HG03135 (cell line): ENCODE measurements around the gene LYPLA2.
"Not testable (repeated sequence)": the region's sequence is repeated elsewhere in the genome, so short reads cannot be mapped to it uniquely, and the experiment has no call there.

Experiments
- ATAC-seq: cut with Tn5 transposase; IDR thresholded peaks from one replicate; pipeline ENCODE4 v1.9.1; 2021; ENCODE audit warnings: mild to moderate bottlenecking, moderate library complexity; ENCODE audit not compliant: unreplicated experiment

Gene LYPLA2

DNA sequence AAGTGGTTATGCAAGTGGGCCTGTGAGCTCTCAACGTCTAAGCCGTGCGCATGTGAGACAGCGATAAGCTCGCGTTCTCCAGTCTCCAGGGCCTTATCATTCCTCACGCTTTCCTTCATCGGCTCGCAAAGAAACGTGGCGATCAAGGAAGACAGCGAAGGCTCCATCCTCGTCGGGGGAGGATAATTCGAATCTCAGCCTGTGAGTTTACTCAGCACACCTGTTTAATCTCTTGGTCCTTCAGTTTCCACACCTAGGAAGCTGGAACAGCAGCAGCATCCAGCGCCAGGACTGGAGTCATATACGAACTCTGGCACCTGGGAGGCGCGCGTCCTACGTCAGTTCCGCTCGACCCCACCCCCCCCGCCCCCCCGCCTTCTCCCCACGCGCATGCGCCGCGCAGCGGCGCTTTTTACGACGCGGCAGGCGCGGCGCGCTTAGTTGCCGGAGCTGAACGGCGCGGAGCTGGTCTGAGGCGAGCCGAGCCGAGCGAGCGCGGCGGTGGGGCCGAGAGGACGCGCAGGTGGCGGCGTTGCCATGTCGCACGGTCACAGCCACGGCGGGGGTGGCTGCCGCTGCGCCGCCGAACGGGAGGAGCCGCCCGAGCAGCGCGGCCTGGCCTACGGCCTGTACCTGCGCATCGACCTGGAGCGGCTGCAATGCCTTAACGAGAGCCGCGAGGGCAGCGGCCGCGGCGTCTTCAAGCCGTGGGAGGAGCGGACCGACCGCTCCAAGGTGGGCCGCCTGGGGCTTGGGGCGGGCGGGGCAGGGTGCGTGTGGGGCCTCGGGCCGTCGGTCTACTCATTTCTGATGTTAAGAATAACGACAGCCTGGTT, 12.7 kb upstream of the LYPLA2 start, which contains the start of gene PITHD1:
Gene PITHD1, plus strand, starts transcription at position 440 of the 836 bp plus-strand sequence. Its CDS starts 98 bp downstream, at position 538.
- ATAC-seq = peak; percentile 80

GRCh38 chr1:23779826-23780371, 11.0 kb upstream of the LYPLA2 start:
- ATAC-seq = no peak

DNA sequence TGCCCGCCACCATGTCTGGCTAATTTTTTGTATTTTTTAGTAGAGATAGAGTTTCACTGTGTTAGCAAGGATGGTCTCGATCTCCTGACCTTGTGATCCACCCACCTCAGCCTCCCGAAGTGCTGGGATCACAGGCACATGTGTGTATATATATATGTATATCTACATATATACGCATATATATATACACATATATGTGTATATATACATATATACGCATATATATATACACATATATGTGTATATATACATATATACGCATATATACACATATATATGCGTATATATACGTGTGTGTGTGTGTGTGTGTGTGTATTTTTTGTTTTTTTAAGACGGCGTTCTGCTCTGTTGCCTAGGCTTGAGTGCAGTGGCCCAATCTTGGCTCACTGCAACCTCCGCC, 7.8 kb upstream of the LYPLA2 start:
- not testable (repeated sequence) for ATAC-seq

GRCh38 chr1:23784846-23785245, 6.1 kb upstream of the LYPLA2 start:
- ATAC-seq = no peak

DNA sequence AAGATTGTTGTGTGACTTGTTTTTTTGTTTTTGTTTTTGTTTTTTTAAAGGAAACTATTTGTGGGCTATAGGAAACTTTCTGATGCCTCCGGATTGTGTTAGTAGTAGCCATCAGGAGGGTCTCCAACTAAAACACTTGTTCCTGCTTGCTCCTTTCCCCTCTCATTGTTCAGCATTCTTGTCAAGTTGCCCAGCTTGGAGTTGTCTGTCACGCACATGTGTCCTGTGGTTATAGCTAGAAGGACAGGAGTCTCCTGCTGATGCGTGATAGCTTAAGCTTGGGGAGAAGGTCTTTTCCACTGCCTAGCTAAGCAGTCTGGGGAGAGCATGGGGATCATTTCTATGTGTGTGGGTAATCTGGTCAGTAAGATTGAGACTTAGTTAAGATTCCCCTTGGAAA, 3.2 kb upstream of the LYPLA2 start:
- no peak for ATAC-seq

GRCh38 chr1:23788695-23789094, 2.2 kb upstream of the LYPLA2 start:
- no peak for ATAC-seq

DNA sequence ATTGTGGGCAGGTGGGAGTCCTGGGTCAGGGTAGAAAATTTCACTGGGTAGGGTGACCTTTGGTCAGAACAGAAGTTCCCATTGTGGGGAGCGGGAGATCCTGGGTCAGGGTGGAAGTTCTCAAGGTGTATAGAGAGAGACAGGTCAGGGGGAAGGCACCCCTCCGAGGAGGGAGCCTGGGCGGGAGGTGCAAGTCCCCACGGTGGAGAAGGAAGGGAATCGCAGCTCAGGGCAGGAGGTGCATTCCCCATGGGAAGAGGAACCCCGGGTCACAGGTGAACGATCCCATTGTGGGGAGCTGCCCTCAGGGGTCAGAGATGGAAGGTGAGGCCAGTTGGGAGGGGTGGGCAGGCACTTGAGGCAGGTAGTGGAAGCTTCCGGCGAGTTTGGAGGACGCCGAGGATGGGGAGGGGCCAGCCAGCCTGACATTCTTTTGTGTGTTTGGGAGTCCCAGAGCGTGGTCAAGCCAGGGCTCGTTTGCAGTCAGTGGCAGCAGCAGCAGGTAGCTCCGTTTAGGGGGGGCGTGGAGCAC, 637 bp downstream of the LYPLA2 start:
- no peak for ATAC-seq

GRCh38 chr1:23792151-23792945, 1.4 kb downstream of the LYPLA2 start:
- ATAC-seq = no peak

DNA sequence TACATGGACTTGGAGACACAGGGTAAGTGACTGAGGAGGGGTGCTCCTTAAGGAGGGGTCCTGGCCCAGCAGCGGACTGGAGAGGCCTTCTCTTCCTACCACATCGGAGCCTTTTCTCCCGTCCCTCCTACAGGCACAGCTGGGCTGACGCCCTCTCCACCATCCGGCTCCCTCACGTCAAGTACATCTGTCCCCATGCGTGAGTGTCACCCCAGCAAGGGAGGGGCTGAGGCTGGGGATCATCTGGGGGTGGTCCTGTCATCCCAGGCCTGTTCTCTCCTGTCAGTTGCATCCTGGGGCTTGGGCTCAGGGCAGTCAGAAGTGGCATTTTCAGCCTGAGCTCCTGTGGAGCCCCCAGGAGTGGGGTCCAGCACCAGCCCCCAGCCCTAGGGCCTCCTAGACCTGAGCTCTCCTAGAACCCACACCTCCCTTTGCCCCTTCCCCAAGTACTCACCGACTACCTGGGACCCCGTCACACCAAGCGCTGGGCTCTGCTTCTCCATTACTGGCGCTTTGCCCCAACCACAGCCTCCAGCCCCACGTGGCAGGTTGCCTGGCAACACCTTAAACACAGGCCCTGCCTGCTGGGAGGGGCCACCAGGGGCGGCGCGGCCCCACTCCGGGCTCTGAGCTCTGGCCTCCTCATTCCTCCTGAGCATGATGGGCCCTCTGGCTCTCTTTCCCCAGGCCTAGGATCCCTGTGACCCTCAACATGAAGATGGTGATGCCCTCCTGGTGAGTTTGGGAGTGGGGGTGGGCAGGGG, 2.3 kb downstream of the LYPLA2 start:
- no peak for ATAC-seq

GRCh38 chr1:23793861-23794731, 3.2 kb downstream of the LYPLA2 start:
- ATAC-seq = no peak

- not testable (repeated sequence) for ATAC-seq
Measured at GRCh38 chr1:23794732-23795182, 3.8 kb downstream of the LYPLA2 start.

DNA sequence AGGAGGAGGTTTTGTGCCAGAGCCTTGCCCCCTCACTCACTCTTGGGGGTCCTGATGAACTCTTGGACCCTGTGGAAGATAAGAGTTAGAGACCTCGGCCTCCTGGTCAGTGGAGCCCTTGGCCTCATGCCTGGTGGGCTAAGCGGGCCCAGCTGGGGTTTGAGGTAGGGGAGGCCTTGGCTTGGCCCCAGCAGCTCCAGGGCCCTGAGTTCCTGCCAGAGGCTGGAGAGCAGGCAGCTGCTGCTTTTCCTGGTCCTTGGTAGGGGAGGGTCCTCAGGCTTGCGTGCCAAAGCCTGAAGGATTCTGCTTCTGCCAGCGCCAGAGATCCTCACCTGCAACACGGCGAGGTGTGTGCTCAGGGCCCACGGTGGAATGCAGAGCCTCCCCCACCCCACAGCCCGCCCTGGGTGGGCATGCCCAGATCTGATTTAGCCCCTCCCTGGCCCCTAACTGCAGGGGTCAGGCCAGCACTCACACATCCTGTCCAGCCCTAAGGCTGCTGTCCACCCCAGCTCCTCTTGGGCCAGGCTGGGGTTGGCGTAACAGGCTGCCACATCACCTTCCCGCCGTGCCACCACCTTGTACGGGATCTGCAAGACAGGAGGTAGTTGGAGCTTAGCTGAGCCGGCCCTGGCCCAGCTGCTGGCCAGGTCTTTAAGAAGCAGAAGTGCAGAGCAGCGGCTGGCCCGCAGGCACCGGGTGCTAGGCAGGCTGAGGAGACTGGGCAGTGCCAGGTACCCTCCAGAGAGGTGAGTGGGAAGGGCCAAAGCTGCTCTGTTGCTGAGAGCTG, 4.9 kb downstream of the LYPLA2 start:
- no peak for ATAC-seq

DNA sequence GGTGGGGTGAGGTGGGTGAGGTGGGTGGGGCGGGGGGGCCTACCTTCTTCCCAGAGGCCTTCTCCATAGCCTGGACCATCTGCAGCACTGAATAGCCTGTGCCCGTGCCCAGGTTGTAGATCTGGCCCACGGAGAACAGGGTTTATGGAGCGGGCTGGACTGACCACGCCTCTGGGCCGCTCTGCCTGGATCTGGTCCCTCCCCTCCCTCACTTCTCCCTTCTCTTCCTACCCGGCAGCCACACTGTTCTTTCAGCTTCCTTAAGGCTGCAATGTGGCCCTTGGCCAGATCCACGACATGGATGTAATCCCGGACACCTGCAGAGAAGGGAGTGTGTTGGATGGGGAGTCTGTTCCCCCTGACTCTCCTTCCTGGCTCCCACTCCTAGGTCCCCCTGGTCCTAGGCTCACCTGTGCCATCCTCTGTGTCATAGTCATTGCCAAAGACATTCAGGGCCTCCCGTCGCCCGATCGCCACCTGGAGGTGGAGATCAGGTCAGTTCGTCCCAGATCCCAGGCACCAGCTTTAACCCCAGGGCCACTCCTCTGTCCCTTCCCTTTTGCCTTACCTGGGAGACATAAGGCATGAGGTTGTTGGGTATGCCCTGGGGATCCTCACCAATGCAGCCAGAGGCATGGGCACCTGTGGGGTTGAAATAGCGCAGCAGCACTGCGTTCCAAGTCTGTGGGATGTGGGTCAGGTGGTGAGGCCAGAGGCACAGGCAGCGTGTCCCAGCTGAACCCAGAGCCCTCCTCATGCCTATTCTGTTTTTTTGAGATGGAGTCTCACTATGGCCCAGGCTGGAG, 5.7 kb downstream of the LYPLA2 start:
- no peak for ATAC-seq

- no peak for ATAC-seq
Measured at GRCh38 chr1:23797478-23798448, 6.8 kb downstream of the LYPLA2 start.

- ATAC-seq = no peak
Measured at GRCh38 chr1:23798662-23799142, 7.8 kb downstream of the LYPLA2 start.

DNA sequence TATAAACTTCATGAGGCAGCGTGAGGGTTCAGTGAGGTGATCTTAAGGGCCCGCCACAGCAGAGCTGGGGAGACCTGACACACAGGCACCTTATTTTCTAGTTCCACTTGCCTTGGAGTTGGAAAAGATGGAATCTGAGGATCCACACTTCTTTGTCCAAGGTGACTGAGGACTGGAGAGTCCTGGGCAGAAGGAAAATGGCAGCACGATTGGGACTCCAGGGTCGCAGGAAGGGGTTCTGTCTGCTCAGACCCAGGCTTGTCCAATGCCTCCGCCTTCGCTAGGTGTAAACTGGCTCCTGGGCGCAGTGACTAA, 8.3 kb downstream of the LYPLA2 start:
- ATAC-seq = no peak
